ENCODE results near the gene FAXDC2.

Gene FAXDC2

GRCh38 chr5:154881986-154882385 is 31.6 kb upstream of the FAXDC2 start:
- TF ChIP-seq CTCF (IDR thresholded peaks at IDR 0.05; ENCODE audit: unreplicated experiment in 3 of 3) = no peak
- Mint-ChIP-seq H3K4me3 (no peak overlapping the region), H3K36me3 (ENCODE audit: low read depth) (peaks cover 82% of the 10 kb centered on the region), H3K9me3 (peaks cover 20% of the 10 kb centered on the region), H3K27me3 (ENCODE audit: low read depth) (no peaks in the 10 kb centered on the region), H3K4me1 (no peaks in the 10 kb centered on the region), H3K27ac (no peak overlapping the region)

GRCh38 chr5:154878642-154879335 is 28.4 kb upstream of the FAXDC2 start:
- peaks cover 77% of the 10 kb centered on the region for H3K36me3 Mint-ChIP-seq (ENCODE audit: low read depth)
- H3K27ac Mint-ChIP-seq = no peak overlapping the region
- H3K27me3 Mint-ChIP-seq (ENCODE audit: low read depth) = no peaks in the 10 kb centered on the region
- peaks cover 13% of the 10 kb centered on the region for H3K9me3 Mint-ChIP-seq
- TF ChIP-seq CTCF (IDR thresholded peaks at IDR 0.05; ENCODE audit: unreplicated experiment in 3 of 3) = no peak
- H3K4me1 Mint-ChIP-seq = no peaks in the 10 kb centered on the region
- no peak overlapping the region for H3K4me3 Mint-ChIP-seq

- Mint-ChIP-seq H3K27ac (no peak overlapping the region), H3K9me3 (peaks cover 5% of the 10 kb centered on the region), H3K4me1 (no peaks in the 10 kb centered on the region), H3K27me3 (ENCODE audit: low read depth) (no peaks in the 10 kb centered on the region), H3K36me3 (ENCODE audit: low read depth) (peaks cover 66% of the 10 kb centered on the region), H3K4me3 (no peak overlapping the region)
- no peak for TF ChIP-seq CTCF (IDR thresholded peaks at IDR 0.05; ENCODE audit: unreplicated experiment in 3 of 3)
Measured at GRCh38 chr5:154873791-154874331, 23.5 kb upstream of the FAXDC2 start.

- H3K27ac Mint-ChIP-seq = no peak overlapping the region
- H3K9me3 Mint-ChIP-seq = no peaks in the 10 kb centered on the region
- H3K36me3 Mint-ChIP-seq (ENCODE audit: low read depth) = peaks cover 64% of the 10 kb centered on the region
- TF ChIP-seq CTCF (IDR thresholded peaks at IDR 0.05; ENCODE audit: unreplicated experiment in 3 of 3) = no peak
- peaks cover 4% of the 10 kb centered on the region for H3K4me1 Mint-ChIP-seq
- H3K27me3 Mint-ChIP-seq (ENCODE audit: low read depth) = no peaks in the 10 kb centered on the region
- H3K4me3 Mint-ChIP-seq = no peak overlapping the region
Measured at GRCh38 chr5:154871734-154872133, 21.3 kb upstream of the FAXDC2 start.

GRCh38 chr5:154868702-154869101 is 18.3 kb upstream of the FAXDC2 start:
- no peak for TF ChIP-seq CTCF (IDR thresholded peaks at IDR 0.05; ENCODE audit: unreplicated experiment in 3 of 3)
- Mint-ChIP-seq H3K9me3 (no peaks in the 10 kb centered on the region), H3K27ac (no peak overlapping the region), H3K4me3 (no peak overlapping the region), H3K36me3 (ENCODE audit: low read depth) (peaks cover 64% of the 10 kb centered on the region), H3K27me3 (ENCODE audit: low read depth) (no peaks in the 10 kb centered on the region), H3K4me1 (peaks cover 4% of the 10 kb centered on the region)

- Mint-ChIP-seq H3K36me3 (ENCODE audit: low read depth) (peaks cover 63% of the 10 kb centered on the region), H3K4me3 (no peak overlapping the region), H3K9me3 (no peaks in the 10 kb centered on the region), H3K27ac (no peak overlapping the region), H3K27me3 (ENCODE audit: low read depth) (no peaks in the 10 kb centered on the region), H3K4me1 (peaks cover 9% of the 10 kb centered on the region)
- no peak for TF ChIP-seq CTCF (IDR thresholded peaks at IDR 0.05; ENCODE audit: unreplicated experiment in 3 of 3)
Measured at GRCh38 chr5:154866841-154867240, 16.4 kb upstream of the FAXDC2 start.
